Fibroblast of lung (primary cell): Measurements from ENCODE around the gene ZBTB32. TPM values are rescaled to one million over a fixed set of nuclear protein-coding genes. Genes with fewer than 3 reads are reported as not detected.

Experiments
- DNase-seq, 2 donors: peaks; one replicate each; pipeline versions ENCODE4 v3.0.0 to v3.0.0-alpha.2; 2010; ENCODE audit warnings: low read depth in 2 of 2
- H2AFZ ChIP-seq: 2 replicates; pipeline ENCODE4 v1.5.1; 2012; ENCODE audit warnings: low read length, control low read depth, inconsistent platforms
- H3K27ac ChIP-seq: 2 replicates; pipeline ENCODE4 v1.5.1; 2011; ENCODE audit warnings: low read length, control low read depth; ENCODE audit not compliant: insufficient read depth
- H3K27me3 ChIP-seq: 2 replicates; pipeline ENCODE4 v1.5.1; 2011; ENCODE audit warnings: mild to moderate bottlenecking, low read length; ENCODE audit not compliant: control insufficient read depth, insufficient read depth
- H3K36me3 ChIP-seq: 2 replicates; pipeline ENCODE4 v1.5.1; 2011; ENCODE audit warnings: low read length; ENCODE audit not compliant: control insufficient read depth, insufficient read depth
- H3K4me1 ChIP-seq: 2 replicates; pipeline ENCODE4 v1.5.1; 2011; ENCODE audit warnings: low read length; ENCODE audit not compliant: control insufficient read depth, insufficient read depth; ENCODE audit errors: extremely low read depth
- H3K4me2 ChIP-seq: 2 replicates; pipeline ENCODE4 v1.5.1; 2011; ENCODE audit warnings: low read length, control low read depth; ENCODE audit not compliant: insufficient read depth; ENCODE audit errors: extremely low read depth
- H3K4me3 ChIP-seq, 4 experiments: fragments of 200-600 bp in 1 of 4; sonication (generic) in 1 of 4; replicated peaks in 1 of 4; 2 replicates each; pipeline ENCODE4 v1.5.1; 2011 to 2016; ENCODE audit warnings: low read length in 4 of 4, low read depth in 3 of 4, mild to moderate bottlenecking in 3 of 4, control low read depth in 2 of 4, inconsistent platforms in 1 of 4, mixed read lengths in 1 of 4; ENCODE audit not compliant: insufficient read depth in 1 of 4; ENCODE audit errors: control extremely low read depth in 1 of 4
- H3K79me2 ChIP-seq: 2 replicates; pipeline ENCODE4 v1.5.1; 2012; ENCODE audit warnings: mild to moderate bottlenecking, low read length, inconsistent platforms; ENCODE audit not compliant: control insufficient read depth, insufficient read depth
- H3K9ac ChIP-seq: 2 replicates; pipeline ENCODE4 v1.5.1; 2011; ENCODE audit warnings: mild to moderate bottlenecking, low read length, control low read depth; ENCODE audit not compliant: insufficient read depth
- H3K9me3 ChIP-seq: 2 replicates; pipeline ENCODE4 v1.5.1; 2012; ENCODE audit warnings: low read depth, low read length; ENCODE audit not compliant: control insufficient read depth, insufficient read depth
- H4K20me1 ChIP-seq: 2 replicates; pipeline ENCODE4 v1.5.1; 2011; ENCODE audit warnings: low read length; ENCODE audit not compliant: control insufficient read depth, insufficient read depth; ENCODE audit errors: extremely low read depth
- EZH2 ChIP-seq: IDR thresholded peaks from 2 replicates; pipeline ENCODE4 v1.5.1; 2012; ENCODE audit warnings: low read length, control low read depth, mild to moderate bottlenecking; ENCODE audit errors: missing control alignments
- polyA plus RNA-seq, 2 donors: library from polyadenylated mRNA; depleted of rRNA in 1 of 2; stranded (reverse) in 1 of 2; unstranded in 1 of 2; fragments of >200 nt; gene quantifications; 2 replicates each; pipeline ENCODE4 v1.2.1, GENCODE V29; 2011 to 2012; ENCODE audit warnings: missing spikeins in 1 of 2
- total RNA-seq: library from RNA; depleted of rRNA; stranded (reverse); fragments of >200 nt; gene quantifications from 2 replicates; pipeline ENCODE4 v1.2.1, GENCODE V29; 2014
- TF ChIP-seq, protein P1 (sequence below), 2 donors: IDR thresholded peaks in 1 of 2; conservative IDR thresholded peaks in 1 of 2; 1 replicate in 1 of 2; 2 replicates in 1 of 2; pipeline ENCODE4 v1.5.1; 2011 to 2012; ENCODE audit warnings: low read length in 2 of 2, control low read depth in 1 of 2, inconsistent platforms in 1 of 2, low read depth in 1 of 2, mild to moderate bottlenecking in 1 of 2

The ZBTB32 gene
- total and polyA plus RNA-seq, 2 donors (not counting 1 experiment from before 2014, with no cell fraction given): not detected

DNA sequence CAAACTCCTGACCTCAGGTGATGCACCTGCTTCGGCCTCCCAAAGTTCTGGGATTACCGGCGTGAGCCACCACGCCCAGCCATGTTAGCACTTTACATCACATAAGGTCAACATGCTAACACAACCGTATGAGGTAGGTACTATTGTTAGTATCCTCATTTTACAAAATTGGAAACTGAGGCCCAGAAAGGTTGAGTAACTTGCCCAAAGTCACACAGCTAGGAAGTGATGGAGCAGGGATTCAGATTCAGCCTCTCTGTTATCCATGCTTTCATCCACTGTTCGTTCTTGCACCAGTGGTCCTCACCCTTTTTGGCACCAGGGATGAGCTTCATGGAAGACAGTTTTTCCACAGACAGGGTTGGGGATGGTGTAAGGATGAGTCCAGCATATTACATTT is 47.7 kb upstream of the ZBTB32 start:
- Histone ChIP-seq H3K9me3 (no peaks in the 10 kb centered on the region), H3K4me2 (no peak overlapping the region), H2AFZ (no peak overlapping the region), H3K27ac (no peak overlapping the region), H3K27me3 (no peaks in the 10 kb centered on the region), H3K36me3 (peaks cover 9% of the 10 kb centered on the region), H3K9ac (no peak overlapping the region), H4K20me1 (no peaks in the 10 kb centered on the region), H3K4me3 (no peak overlapping the region), H3K4me1 (no peaks in the 10 kb centered on the region), H3K79me2 (no peaks in the 10 kb centered on the region)
- TF ChIP-seq EZH2: no peak
- TF ChIP-seq, protein P1, sequence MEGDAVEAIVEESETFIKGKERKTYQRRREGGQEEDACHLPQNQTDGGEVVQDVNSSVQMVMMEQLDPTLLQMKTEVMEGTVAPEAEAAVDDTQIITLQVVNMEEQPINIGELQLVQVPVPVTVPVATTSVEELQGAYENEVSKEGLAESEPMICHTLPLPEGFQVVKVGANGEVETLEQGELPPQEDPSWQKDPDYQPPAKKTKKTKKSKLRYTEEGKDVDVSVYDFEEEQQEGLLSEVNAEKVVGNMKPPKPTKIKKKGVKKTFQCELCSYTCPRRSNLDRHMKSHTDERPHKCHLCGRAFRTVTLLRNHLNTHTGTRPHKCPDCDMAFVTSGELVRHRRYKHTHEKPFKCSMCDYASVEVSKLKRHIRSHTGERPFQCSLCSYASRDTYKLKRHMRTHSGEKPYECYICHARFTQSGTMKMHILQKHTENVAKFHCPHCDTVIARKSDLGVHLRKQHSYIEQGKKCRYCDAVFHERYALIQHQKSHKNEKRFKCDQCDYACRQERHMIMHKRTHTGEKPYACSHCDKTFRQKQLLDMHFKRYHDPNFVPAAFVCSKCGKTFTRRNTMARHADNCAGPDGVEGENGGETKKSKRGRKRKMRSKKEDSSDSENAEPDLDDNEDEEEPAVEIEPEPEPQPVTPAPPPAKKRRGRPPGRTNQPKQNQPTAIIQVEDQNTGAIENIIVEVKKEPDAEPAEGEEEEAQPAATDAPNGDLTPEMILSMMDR (conservative IDR thresholded peaks at IDR 0.05 in 1 of 2, IDR thresholded peaks at IDR 0.05 in 1 of 2; ENCODE audit: low read depth in 1 of 2, low read length in 2 of 2): no peak
- no peak for DNase-seq

DNA sequence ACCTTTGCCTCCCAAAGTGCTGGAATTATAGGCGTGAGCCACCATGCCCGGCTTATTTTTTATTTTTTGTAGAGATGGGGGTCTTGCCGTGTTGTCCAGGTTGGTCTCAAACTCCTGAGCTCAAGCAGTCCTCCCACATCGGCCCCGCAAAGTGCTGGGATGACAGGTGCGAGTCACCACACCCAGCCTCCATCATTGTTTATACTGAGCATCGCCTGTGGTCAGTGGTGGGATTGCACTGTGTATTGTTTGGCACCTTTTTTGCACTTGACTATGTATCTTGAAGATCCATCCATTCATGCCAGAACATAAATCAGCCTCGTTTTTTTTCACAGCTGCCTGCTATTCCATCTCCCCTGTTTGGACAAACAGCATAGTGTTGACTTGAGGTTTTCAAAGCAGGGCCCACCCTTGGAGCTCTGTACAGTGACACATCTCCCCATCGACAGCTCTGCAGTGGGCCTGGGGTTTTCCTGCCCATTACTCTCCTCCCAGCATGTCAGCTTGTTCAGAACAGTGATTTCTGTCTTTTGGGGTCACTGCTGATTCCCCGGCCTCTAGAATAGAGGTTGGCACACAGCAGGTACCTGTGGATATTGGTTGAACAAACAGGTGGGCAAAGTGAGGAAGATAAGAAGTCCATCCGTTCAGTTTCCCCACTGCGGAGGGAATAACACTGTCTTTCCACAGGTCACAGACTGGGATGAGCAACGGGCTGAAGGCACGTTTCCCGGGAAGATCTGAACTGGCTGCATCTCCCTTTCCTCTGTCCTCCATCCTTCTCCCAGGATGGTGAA is 46.3 kb upstream of the ZBTB32 start:
- no peak overlapping the region for H3K9ac ChIP-seq
- H3K4me3 ChIP-seq: no peak overlapping the region
- H3K36me3 ChIP-seq: peaks cover 9% of the 10 kb centered on the region
- H3K9me3 ChIP-seq: no peaks in the 10 kb centered on the region
- H3K4me1 ChIP-seq: no peaks in the 10 kb centered on the region
- H4K20me1 ChIP-seq: no peaks in the 10 kb centered on the region
- H3K4me2 ChIP-seq: no peak overlapping the region
- no peaks in the 10 kb centered on the region for H3K79me2 ChIP-seq
- peak in 1 of 2 donors; percentile 11 for DNase-seq
- H3K27ac ChIP-seq: no peak overlapping the region
- no peak overlapping the region for H2AFZ ChIP-seq
- no peak for TF ChIP-seq EZH2
- TF ChIP-seq, protein P1 (conservative IDR thresholded peaks at IDR 0.05 in 1 of 2, IDR thresholded peaks at IDR 0.05 in 1 of 2; ENCODE audit: low read depth in 1 of 2, low read length in 2 of 2): peak; percentile 10 to 13
- no peaks in the 10 kb centered on the region for H3K27me3 ChIP-seq

DNA sequence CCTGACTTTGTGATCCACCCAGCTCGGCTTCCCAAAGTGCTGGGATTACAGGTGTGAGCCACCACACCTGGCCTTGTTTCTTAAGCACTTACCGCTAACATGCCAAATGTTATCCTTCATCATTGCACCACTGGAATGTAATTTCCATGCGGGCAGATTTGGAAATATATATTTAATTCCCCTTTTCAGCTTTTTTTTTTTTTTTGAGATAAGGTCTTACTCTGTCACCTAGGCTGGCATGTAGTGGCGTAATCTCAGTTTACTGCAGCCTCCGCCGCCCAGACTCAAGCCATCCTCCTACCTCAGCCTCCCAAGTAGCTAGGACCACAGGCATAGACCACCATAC is 42.4 kb upstream of the ZBTB32 start:
- H3K9ac ChIP-seq: no peak overlapping the region
- no peak overlapping the region for H3K4me3 ChIP-seq
- DNase-seq: no peak
- no peak overlapping the region for H2AFZ ChIP-seq
- peaks cover 6% of the 10 kb centered on the region for H3K36me3 ChIP-seq
- H3K4me2 ChIP-seq: no peak overlapping the region
- H3K4me1 ChIP-seq: no peaks in the 10 kb centered on the region
- H3K9me3 ChIP-seq: no peaks in the 10 kb centered on the region
- no peaks in the 10 kb centered on the region for H4K20me1 ChIP-seq
- TF ChIP-seq, protein P1 (conservative IDR thresholded peaks at IDR 0.05 in 1 of 2, IDR thresholded peaks at IDR 0.05 in 1 of 2; ENCODE audit: low read depth in 1 of 2, low read length in 2 of 2): no peak
- TF ChIP-seq EZH2: no peak
- no peaks in the 10 kb centered on the region for H3K27me3 ChIP-seq
- no peaks in the 10 kb centered on the region for H3K79me2 ChIP-seq
- no peak overlapping the region for H3K27ac ChIP-seq
